Hepatic stellate cell (primary cell): ENCODE results near the gene TM4SF4.

Experiments used
- DNase-seq: peaks from one replicate; pipeline ENCODE4 v3.0.0; 2011; ENCODE audit warnings: low spot score

TM4SF4 gene

DNA sequence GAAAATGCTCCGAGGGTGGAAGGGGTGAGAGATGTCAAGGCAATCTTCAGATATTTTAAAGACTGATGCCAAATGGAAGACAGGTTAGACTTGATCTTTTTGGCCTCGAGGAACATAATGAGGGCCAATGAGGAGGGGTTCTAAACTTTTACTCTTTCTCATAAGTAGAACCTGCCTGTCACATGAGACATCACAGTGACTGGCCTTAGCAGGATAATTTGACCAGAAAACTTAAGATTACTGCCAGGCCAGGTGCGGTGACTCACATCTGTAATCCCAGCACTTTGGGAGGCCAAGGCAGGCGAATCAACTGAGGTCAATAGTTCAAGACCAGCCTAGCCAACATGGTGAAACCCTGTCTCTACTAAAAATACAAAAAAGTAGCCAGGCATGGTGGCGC is 12.2 kb downstream of the TM4SF4 start:
- DNase-seq = no peak

DNA sequence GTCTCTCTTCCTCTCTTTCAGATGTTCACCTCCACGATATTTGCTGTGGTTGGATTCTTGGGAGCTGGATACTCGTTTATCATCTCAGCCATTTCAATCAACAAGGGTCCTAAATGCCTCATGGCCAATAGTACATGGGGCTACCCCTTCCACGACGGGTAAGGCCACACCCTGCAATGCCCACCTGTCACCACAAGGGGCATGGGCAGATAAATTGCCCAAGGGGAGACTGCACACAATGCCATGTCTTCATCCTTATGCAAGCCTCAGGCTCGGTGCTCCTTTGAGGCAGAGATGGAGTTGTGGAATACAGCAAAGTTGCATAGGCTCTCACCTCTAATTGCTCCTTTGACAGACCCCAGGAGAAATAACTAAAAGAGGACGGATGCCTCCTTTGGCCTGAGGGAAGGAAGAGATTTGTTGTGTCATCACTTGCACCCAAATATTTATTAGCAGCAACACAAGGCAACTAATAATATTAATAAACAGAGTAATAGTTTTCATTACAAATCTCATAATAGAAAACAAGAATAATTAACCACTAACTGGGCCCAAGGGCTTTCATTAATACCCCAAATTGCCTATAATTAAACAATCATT is 13.2 kb downstream of the TM4SF4 start:
- no peak for DNase-seq

DNA sequence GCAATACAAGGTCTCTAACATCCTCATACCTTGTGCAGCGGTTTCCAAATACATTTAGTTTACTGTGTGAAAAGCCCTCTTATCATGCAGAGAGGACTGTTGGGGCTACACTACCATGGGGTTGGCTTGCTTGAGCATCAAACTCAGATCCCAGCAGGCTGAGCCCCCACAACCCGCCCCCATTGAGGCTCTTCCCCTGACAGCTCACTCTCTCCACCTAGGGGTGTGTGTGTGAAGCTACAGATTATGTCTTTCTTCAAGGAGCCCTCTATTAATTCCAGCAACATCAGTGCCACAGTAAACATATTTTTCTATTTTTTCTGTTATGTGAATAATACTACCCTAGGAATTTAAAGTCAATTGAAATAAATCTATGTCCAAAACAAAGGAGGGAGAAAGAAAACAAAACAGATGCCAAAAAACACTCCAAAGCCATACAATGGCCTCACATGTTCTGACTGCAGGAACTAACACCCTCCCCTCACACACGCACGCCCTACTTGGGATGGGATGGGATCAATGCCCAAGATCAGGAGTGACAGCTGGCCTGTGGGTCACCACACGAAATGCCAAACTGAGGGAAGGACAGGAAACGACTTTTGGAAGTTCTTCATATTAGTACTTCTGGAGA is 14.7 kb downstream of the TM4SF4 start:
- peak; percentile 39 for DNase-seq

DNA sequence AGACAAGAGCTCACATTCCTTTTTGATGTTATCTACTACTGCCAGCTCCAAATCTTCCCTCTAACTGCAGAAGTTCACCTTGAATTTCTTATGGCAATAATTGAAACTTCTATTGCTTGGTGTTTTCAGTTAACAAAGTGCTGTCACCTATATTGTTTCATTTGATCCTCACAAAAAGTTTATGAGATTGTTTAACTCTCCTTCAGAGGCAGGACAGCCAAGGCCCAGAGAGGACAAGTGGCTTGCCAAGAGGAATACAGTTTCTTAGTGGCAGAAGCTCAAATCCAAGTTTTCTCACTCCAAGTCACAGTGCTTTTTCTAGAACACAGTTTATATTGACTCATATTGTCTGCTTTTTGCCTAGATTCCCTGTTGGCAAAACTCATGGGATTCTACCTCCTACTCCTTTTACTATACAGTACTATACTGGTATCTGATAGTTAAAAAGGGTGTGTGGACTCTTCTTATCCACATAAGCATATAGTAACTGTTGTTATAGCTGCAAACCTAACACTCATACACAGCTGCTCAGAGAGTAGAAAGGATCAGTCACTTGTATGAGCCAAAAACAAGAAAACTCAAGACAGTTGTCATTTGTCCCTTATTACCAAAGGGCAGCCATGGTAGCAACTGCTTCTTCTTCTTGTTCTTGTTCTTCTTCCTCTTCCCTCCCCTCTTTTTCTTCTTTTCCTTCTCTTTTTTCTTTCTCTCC is 15.9 kb downstream of the TM4SF4 start:
- DNase-seq = no peak

DNA sequence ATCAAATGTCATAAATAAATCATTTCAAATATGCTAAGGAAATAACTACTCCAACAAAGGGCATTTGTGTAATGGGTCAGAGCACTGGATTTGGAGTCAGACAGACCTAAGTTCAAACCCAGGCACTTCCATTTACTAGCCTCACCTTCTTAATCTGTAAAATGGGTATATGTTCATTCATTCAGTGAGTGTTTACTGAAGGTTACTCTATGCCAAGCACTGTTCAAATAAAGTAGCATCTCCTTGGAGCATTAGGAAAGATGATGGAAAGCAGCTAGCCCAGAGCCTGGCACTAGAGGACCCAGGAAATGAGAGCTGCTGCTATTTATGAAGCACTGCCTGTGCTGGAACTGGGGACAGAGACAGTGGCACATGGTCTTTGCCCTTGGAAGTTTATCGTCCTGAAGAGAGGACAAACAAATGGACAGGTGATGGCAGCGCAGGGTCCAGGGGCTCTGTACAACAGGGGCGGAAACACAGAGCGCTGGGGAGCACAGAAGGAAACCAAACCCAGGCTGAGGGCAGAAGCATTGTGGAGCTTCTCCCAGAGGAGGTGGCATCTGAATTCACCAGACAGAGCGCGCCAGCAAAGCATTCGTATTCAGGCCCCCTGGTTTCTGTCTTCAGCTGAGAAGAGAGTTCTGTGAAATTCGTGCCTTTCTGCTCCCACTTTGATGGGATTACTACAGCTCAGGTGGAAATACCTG is 19.0 kb downstream of the TM4SF4 start:
- DNase-seq = no peak

DNA sequence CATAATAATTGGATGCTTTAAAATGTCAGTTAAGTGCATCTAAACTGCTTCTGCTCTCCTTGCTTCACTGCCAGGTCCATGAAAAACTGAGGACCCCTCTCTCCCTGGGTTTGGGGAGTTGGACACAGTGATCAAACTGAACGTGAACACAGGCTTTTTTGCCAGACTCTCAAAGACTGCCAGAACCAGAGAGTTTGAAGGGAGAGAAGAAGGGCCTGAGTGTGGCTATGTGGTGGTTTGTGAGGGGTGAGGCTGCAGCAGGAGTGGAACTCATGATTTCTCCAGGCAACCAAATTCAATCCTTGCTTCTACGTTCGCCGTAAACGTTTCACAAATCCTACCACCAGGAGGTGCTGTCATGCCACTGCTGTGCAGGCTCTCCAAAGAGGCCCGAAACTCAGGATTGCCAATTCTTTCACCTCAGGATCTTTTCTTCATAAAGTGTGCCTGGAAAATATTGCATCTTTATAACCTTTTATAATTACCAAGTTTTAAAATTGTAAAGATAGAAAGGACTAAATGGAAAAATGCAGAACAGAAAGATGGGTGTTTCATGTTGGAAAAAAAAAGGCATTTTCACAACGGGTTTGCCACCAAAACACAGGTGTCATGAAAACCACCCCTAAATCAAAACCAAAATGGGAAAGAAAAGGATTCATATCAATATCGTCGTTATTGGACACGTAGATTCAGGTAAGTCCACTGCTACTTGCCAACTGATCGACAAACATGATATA is 19.7 kb downstream of the TM4SF4 start:
- peak; percentile 49 for DNase-seq

DNA sequence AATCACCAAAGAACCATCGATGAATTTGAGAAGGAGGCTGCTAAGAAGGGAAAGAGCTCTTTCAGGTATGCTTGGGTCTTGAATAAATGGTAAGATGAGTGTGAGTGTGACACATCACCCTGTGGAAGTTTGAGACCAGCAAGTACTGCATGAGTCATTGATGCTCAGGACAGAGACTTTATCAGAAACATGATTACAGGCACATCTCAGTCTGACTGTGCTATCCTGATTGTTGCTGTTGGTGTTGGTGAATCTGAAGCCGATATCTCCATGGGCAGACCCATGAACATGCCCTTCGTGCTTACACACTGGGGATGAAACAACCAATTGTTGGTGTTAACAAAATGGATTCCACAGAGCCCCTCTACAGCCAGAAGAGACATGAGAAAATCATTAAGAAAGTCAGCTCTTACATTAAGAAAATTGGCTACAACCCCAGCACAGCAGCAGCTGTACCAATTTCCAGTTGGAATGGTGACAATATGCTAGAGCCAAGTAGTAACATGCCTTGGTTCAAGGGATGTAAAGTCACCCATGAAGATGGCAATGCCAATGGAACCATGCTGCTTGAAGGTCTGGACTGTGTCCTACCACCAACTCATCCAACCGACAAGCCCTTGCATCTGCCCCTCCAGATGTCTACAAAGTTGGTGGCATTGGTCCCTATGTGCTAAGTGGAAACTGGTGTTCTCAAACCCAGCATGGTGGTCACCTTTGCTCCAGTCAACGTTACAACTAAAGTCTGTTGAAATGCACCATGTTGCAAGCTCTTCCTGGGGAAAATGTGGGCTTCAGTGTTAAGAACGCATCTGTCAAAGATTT is 20.5 kb downstream of the TM4SF4 start:
- peak; percentile 21 for DNase-seq

DNA sequence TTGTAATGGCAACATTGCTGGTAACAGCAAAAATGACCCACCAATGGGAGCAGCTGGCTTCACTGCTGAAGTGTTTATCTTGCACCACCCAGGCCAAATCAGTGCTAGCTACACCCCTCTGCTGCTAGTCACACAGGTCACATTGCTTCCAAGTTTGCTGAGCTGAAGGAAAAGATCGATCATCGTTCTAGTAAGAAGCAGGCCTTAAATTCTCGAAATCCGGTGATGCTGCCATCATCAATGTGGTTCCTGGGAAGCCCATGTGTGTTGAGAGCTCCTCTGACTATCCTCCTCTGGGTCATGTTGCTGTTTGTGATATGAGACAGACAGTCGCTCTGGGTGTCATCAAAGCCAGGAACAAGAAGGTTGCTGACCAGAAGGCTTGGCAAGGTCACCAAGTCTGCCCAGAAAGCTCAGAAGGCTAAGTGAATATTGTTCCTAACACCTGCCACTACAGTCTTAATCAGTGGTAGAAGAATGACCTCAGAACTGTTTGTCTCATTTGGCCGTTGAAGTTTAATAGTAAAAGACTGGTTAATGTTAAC is 21.2 kb downstream of the TM4SF4 start:
- DNase-seq = no peak

DNA sequence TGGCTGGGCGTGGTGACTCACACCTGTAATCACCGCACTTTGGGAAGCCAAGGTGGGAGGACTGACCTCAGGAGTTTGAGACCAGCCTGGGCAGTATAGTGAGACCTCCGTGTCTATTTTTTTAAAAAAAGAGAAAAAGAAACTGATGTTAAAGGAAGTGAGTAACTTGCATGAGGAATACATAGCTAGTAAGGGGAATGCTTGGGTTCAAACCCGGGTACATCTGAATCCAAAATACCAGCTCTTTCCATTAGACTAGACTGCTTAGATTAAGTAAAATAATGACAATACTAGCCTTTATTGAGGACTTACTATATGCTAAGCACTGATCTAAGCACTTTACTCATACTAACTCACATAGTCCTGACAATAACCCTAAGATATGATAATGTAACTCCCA is 22.4 kb downstream of the TM4SF4 start:
- DNase-seq = no peak

DNA sequence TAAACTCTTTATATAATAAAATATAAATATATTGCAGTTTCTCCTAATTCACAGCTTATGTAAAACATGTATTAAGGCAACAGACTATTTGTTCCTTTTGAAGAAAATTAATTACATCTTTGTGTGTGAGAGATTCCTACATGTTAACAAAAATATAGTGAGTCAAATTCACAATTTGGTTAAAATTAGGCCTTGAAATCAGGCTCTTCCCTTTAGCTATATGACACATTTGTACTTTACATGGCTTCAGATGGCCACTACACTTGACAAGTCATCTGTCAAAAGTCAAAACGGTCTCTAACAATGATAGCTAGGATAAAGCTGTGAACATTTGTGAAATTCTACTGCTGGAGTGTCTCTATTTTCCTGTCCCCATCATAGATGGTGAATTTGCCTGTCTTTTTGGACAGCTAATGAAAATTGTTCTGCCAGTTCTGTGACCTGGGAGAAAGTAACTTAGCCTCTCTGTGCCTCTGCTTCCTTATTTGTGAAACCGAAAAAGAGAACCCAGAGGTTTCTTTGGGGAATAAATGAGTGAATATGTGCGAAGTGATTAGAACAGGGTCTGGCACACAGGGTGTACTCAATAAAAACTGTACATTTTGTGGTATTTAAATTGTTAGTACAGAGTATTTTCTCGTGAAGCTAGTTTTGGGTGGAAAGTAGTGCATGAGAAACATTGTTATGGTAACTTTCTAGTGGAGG is 23.6 kb downstream of the TM4SF4 start:
- no peak for DNase-seq

DNA sequence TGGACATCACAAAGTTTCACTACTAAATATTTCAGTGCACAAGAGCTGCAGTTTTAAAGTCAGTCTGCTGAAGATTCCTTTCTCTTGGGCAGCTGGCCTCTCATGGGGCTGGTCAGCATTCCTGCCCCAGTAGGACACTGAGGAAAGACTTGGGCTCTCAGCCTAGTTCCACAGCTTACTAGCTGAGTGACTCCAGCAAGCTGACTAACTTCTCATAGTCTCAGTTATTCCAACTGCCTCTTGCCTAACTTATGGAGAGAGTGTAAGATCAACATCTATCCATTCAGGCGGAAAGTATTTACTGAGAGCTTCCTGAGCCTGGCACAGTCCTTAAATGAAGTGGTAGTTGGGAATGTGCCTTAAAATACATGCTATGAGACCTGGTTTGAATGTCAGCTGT is 27.0 kb downstream of the TM4SF4 start:
- DNase-seq = peak; percentile 31

DNA sequence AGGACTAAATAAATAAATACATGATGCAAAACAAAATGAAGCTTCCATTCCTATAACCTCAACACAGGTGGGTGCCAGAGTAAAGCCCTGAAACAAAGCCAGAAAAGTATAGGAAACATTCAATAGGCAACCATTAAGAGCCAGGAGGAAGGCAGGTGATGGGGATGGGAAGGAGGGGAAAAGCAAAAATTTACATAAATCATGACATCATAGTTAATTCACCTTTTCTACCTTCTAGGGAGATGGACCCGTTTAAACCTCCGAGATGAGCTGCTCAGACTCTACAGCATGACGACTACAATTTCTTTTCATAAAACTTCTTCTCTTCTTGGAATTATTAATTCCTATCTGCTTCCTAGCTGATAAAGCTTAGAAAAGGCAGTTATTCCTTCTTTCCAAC is 27.9 kb downstream of the TM4SF4 start:
- no peak for DNase-seq

DNA sequence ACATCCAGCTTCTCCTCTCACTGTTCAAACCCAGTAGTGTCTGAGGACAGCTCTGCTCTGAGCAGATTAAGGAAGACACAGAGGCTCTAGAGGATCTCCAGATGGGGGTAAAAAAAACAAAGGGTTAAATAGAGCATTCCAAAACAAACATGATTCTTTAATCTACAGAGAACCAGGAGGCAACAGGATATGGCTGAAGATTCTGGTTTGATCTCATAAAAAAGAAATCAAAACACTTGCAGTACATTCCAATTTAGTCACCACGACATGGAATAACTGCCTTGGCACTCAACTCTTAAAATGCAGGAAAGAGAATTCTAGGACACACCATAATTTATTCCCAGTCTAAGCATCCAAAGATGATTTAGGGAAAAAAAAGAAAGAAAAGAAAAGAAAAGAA is 32.0 kb downstream of the TM4SF4 start:
- peak; percentile 25 for DNase-seq

DNA sequence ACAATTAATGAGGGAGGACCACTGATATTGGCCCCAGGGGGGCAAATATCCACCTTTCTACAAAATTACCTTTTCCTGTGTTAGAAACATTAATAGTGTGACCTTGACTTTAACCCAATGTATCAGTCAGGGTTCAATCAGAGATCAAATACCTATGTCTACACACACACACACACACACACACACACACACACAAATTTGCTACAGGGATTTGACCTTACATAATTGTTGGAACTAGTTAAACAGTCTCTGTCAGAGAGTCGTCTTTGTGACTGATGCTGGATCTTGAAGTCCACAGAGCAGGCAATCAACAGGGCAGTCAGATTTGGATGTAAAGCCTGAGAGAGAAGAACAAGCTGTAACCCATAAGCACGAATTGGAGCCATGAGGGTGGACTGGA is 32.5 kb downstream of the TM4SF4 start:
- DNase-seq = no peak

DNA sequence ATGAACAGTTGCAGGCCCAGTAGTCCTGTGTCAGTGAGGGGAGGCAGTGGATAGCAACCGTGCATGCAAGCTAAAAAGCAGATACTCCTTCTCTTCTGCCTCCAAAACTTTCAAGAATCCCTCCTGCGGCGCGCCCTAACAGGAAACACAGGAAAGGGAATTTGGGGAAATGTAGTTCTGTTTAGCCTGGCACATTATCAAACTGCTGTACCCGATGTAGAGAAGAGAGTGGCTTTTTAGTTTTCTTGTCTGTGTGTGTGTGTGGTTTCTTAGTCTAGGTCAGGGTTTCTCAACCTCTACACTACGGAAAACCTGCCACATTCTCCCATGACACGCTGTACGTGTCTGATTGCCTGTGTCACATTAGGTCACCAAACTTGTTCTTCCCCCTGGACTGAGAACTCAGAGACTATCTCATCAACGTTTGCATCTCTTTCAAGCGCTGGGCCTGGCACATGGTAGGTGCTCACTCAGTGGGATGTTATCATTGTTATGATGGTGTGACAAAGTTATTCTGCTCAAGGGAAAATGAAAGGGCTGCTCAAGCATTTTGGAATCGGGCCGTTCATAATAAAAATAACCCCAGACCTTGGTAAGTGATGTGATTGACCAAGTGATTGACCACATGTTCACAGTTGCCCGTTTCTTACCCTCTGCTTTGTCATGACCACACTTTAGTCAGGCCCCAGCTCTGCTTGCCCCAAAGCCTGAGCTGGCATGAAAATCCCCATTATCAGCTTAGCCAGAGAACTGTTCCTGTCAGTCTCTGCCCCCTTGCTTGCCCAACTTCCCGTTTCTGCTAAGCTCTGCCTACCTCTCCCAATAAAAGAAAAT is 33.2 kb downstream of the TM4SF4 start:
- DNase-seq = peak; percentile 22

DNA sequence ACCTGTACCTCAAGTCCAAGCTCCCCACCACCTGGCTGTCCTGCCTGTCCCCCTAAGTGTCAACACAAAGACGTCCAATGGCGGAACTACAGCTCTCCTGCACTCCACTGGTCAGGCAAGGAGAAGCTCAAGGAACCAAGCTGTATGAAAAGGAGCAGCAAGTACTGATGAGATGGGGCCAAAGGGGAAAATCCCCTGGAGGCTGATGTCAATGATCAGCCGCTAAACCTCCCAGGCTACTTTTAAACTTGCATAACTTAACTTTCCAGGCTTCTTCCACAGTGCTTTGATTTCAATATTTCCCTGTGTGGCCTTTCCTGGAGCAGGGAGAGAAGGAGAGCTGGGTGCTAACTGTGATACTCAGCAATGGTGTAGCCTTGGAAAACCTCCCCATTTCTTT is 35.0 kb downstream of the TM4SF4 start:
- no peak for DNase-seq

DNA sequence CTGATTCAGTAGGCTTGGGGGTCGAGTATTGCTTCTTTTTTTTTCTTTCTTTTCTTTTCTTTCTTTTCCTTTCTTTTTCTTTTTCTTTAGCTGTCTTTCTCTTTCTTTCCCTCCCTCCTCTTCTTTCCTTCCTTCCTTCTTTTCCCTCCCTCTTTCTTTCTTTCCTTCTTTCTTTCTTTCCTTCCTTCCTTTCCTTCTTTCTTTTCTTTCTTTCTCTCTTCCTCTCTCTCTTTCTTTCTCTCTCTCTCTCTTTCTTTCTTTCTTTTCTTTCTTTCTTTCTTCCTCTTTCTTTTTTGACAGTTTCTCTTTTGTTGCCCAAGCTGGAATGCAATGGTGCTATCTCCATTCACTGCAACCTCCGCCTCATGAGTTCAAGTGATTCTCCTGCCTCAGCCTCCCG is 36.0 kb downstream of the TM4SF4 start:
- no peak for DNase-seq

DNA sequence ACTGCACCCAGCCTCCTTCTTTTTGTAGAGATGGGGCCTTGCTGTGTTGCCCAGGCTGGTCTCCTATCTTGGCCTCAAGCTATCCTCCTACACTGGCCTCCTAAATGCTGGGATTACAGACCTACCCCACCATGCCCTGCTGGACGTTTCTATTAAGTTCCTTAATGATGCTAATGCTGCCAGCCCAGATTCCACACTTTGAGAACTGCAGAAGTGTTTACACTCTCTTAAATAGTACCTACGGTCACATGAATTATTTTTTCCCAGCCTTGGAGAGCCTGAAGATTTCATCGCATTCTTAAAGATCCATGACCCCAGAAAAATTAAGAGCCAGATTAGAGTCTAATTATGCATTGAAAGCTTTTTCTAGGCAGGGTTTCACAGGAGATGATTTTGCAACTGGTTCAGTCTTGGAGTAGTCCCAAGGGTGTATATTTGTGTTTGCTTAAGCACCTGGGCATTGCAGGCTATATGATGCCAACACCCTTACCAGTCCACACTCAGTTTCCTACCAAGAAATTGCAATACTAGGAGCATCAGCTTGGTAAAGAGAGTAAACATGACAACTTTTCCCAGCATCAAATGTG is 36.6 kb downstream of the TM4SF4 start:
- DNase-seq = no peak
